WTC11 (cell line): ENCODE data around the gene SLC14A1.

ENCODE experiments used
- CBFB ChIP-seq: sonication (generic); formaldehyde crosslinking; IDR thresholded peaks from 2 replicates; pipeline ENCODE4 v1.8.1; 2022; ENCODE audit warnings: mild to moderate bottlenecking, low read depth, missing genetic modification reagents
- ELF4 ChIP-seq: sonication (generic); formaldehyde crosslinking; IDR thresholded peaks from 2 replicates; pipeline ENCODE4 v1.8.1; 2022; ENCODE audit warnings: low read depth, mild to moderate bottlenecking, moderate library complexity, missing genetic modification reagents
- TF ChIP-seq, protein P1 (sequence below): fragments of 200-600 bp; IDR thresholded peaks from 2 replicates; pipeline ENCODE4 v1.8.0; 2022; ENCODE audit warnings: antibody characterized with exemption
- TF ChIP-seq, protein P2 (sequence below): sonication (generic); formaldehyde crosslinking; IDR thresholded peaks from 2 replicates; pipeline ENCODE4 v1.8.0; 2022; ENCODE audit warnings: mild to moderate bottlenecking, missing genetic modification reagents
- TF ChIP-seq, protein P3 (sequence below): fragments of 250-450 bp; sonication (Bioruptor Pico); IDR thresholded peaks from 2 replicates; pipeline ENCODE4 v2.1.2; 2022; ENCODE audit warnings: mild to moderate bottlenecking, moderate library complexity
- TF ChIP-seq, protein P4 (sequence below): sonication (generic); formaldehyde crosslinking; conservative IDR thresholded peaks from 2 replicates; pipeline ENCODE4 v1.8.1; 2023; ENCODE audit warnings: mild to moderate bottlenecking, low read depth, missing genetic modification reagents, moderate library complexity

DNA sequence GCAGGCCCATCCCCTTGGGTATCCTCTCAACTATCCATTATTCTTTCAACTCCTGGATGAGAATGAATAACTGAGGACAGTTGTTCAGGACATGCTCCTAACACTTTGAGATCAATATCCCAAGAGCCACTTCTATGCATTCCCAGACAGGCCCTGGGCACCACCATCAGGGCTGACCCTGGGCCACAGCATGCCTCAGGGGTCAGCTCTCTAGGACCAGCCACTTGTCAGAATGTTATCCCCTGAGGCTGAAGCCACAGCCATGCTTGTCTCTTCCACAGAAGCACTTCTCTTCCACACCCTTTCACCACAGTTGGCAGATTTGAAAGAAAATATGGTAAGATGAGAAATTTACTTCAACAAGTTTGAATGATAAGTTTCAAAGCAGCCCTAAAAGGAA is 28.7 kb downstream of the SLC14A1 start:
- no peak for TF ChIP-seq CBFB
- TF ChIP-seq, protein P1, sequence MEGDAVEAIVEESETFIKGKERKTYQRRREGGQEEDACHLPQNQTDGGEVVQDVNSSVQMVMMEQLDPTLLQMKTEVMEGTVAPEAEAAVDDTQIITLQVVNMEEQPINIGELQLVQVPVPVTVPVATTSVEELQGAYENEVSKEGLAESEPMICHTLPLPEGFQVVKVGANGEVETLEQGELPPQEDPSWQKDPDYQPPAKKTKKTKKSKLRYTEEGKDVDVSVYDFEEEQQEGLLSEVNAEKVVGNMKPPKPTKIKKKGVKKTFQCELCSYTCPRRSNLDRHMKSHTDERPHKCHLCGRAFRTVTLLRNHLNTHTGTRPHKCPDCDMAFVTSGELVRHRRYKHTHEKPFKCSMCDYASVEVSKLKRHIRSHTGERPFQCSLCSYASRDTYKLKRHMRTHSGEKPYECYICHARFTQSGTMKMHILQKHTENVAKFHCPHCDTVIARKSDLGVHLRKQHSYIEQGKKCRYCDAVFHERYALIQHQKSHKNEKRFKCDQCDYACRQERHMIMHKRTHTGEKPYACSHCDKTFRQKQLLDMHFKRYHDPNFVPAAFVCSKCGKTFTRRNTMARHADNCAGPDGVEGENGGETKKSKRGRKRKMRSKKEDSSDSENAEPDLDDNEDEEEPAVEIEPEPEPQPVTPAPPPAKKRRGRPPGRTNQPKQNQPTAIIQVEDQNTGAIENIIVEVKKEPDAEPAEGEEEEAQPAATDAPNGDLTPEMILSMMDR, result no peak
- TF ChIP-seq, protein P2, sequence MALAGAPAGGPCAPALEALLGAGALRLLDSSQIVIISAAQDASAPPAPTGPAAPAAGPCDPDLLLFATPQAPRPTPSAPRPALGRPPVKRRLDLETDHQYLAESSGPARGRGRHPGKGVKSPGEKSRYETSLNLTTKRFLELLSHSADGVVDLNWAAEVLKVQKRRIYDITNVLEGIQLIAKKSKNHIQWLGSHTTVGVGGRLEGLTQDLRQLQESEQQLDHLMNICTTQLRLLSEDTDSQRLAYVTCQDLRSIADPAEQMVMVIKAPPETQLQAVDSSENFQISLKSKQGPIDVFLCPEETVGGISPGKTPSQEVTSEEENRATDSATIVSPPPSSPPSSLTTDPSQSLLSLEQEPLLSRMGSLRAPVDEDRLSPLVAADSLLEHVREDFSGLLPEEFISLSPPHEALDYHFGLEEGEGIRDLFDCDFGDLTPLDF (CRISPR knock-in tag), result no peak
- no peak for TF ChIP-seq ELF4 (CRISPR knock-in tag)
- TF ChIP-seq, protein P3, sequence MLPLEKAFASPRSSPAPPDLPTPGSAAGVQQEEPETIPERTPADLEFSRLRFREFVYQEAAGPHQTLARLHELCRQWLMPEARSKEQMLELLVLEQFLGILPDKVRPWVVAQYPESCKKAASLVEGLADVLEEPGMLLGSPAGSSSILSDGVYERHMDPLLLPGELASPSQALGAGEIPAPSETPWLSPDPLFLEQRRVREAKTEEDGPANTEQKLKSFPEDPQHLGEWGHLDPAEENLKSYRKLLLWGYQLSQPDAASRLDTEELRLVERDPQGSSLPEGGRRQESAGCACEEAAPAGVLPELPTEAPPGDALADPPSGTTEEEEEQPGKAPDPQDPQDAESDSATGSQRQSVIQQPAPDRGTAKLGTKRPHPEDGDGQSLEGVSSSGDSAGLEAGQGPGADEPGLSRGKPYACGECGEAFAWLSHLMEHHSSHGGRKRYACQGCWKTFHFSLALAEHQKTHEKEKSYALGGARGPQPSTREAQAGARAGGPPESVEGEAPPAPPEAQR (CRISPR knock-in tag), result no peak
- TF ChIP-seq, protein P4, sequence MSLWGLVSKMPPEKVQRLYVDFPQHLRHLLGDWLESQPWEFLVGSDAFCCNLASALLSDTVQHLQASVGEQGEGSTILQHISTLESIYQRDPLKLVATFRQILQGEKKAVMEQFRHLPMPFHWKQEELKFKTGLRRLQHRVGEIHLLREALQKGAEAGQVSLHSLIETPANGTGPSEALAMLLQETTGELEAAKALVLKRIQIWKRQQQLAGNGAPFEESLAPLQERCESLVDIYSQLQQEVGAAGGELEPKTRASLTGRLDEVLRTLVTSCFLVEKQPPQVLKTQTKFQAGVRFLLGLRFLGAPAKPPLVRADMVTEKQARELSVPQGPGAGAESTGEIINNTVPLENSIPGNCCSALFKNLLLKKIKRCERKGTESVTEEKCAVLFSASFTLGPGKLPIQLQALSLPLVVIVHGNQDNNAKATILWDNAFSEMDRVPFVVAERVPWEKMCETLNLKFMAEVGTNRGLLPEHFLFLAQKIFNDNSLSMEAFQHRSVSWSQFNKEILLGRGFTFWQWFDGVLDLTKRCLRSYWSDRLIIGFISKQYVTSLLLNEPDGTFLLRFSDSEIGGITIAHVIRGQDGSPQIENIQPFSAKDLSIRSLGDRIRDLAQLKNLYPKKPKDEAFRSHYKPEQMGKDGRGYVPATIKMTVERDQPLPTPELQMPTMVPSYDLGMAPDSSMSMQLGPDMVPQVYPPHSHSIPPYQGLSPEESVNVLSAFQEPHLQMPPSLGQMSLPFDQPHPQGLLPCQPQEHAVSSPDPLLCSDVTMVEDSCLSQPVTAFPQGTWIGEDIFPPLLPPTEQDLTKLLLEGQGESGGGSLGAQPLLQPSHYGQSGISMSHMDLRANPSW, result no peak
